Activated CD4-positive, alpha-beta T cell treated with anti-CD3 and anti-CD28 coated beads, Interleukin-2, Interleukin-6, amounts not matched to agents 100 ng/mL and 50 ng/mL, durations not matched to agents 16 hours and 8 hours (primary cell): Measurements from ENCODE around the gene ARL5A.
"Not testable (repeated sequence)": the region's sequence is repeated elsewhere in the genome, so short reads cannot be mapped to it uniquely, and the experiment has no call there.

Experiments
- DNase-seq: peaks from one replicate; pipeline ENCODE4 v3.0.0-alpha.2; 2020

The ARL5A gene

GRCh38 chr2:151828143-151828889 is at the start of gene ARL5A:
TSS of gene ARL5A (minus strand) at chr2:151828421. CDS start at chr2:151828176, 245 bp downstream.
- peak; percentile 96 for DNase-seq

GRCh38 chr2:151875631-151876030 is 47.4 kb upstream of the ARL5A start:
- DNase-seq, result not testable (repeated sequence)

- no peak for DNase-seq
Measured at GRCh38 chr2:151872463-151872862, 44.2 kb upstream of the ARL5A start.

- no peak for DNase-seq
Measured at GRCh38 chr2:151869291-151869690, 41.1 kb upstream of the ARL5A start.

GRCh38 chr2:151862700-151863099 is 34.5 kb upstream of the ARL5A start:
- no peak for DNase-seq

GRCh38 chr2:151861174-151861573 is 33.0 kb upstream of the ARL5A start:
- DNase-seq, result no peak

GRCh38 chr2:151860613-151861146 is 32.5 kb upstream of the ARL5A start:
- no peak for DNase-seq

- DNase-seq, result peak; percentile 5
Measured at GRCh38 chr2:151860210-151860609, 32.0 kb upstream of the ARL5A start.

GRCh38 chr2:151857650-151858049 is 29.4 kb upstream of the ARL5A start:
- DNase-seq, result no peak

GRCh38 chr2:151855111-151855510 is 26.9 kb upstream of the ARL5A start:
- no peak for DNase-seq

GRCh38 chr2:151853070-151853758 is 25.0 kb upstream of the ARL5A start:
- DNase-seq, result no peak

GRCh38 chr2:151852260-151853069 is 24.2 kb upstream of the ARL5A start:
- no peak for DNase-seq

GRCh38 chr2:151851761-151852160 is 23.5 kb upstream of the ARL5A start:
- no peak for DNase-seq

- DNase-seq, result no peak
Measured at GRCh38 chr2:151849413-151850010, 21.3 kb upstream of the ARL5A start.

GRCh38 chr2:151845884-151846283 is 17.7 kb upstream of the ARL5A start:
- DNase-seq, result no peak

- DNase-seq, result no peak
Measured at GRCh38 chr2:151845481-151845880, 17.3 kb upstream of the ARL5A start.

GRCh38 chr2:151844211-151844896 is 16.1 kb upstream of the ARL5A start:
- DNase-seq, result no peak

GRCh38 chr2:151843691-151844061 is 15.5 kb upstream of the ARL5A start:
- no peak for DNase-seq

GRCh38 chr2:151842830-151843690 is 14.8 kb upstream of the ARL5A start:
- no peak for DNase-seq

GRCh38 chr2:151841047-151841424 is 12.8 kb upstream of the ARL5A start:
- DNase-seq, result no peak
